Stimulated activated CD8-positive, alpha-beta memory T cell treated with anti-CD3 and anti-CD28 coated beads, Interleukin-12 subunit alpha, Interleukin-12 subunit beta, amount 100 ng/mL, for 1 hour (primary cell): ENCODE measurements around the gene SLC6A3.

ENCODE experiments used
- DNase-seq: peaks from one replicate; pipeline ENCODE4 v3.0.0-alpha.2; 2020; ENCODE audit warnings: low read depth

The SLC6A3 gene

GRCh38 chr5:1347571-1347970, 97.7 kb downstream of the SLC6A3 start:
- no peak for DNase-seq

DNA sequence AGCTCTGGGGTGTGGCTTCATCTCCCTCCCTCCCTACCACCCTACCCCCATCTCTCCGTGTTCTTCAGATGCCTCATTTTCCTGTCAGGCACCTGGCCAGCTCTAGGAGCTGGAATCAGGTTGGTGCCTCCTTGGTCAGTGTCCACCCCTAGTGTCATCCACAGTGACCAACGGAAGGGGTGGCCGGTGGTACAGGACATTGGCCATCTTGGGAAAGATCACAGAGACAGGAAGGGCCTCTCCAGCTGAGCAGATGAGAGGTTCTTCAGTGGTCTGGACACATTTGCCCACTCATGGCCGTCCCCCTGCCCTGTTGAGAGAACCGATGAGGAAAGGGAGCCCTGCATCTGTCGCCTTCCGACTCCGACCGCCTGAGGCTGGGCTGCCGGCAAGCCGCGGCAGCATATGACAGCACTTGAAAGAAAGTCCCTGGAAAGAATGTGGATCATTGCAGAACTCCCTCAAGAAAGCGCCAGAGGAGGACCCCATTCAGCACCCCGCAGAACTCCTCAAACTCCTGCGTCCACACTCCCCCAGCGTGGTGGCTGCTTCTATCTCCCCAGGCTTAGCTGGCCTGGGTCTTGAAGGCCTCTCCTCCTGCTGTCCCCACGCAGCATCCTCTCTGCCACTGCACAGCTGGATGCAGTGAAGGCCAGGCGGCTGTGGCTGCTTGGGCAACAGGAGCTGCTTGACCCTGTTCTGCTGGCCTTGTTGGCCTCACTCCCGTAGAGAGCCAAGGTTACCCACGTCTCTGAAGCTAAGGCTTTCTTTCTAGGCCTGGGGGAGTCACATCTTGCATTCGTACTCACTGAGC, 98.4 kb downstream of the SLC6A3 start:
- DNase-seq, result no peak

DNA sequence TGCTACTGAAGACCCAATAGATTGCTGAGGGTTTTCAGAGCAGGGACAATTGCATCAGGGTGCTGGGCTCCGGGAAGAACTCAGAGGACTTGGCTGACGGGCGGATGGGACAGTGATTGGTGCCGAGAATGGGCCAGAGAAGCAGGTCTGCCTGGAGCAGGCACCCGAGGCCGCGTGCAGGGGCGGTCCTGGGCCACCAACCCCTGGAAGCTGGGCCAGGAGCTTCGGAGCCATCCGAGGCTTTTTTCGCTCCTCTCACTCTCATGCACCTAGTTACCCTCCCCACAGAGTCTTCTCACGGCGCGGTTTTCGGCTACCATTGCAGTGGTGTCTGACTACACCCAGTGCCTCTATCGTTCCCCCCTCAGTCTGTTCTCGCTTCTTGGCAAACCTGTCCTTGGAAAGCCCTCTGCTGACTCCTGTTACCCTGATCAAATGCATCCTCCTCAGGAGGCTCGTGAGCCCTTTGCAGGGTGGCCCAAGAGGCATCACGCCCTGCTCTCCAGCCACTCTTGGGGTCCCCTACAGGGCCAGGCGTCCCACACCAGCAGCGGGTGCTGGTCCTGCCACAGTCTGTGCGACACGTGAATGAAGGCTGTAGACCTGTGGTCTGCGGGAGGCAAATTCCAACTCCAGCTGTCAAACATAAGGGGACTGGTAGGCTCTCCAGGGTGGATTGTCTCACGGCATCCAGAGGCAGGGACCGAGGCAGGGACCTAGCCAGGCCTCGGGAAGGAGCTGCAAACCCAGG, 99.2 kb downstream of the SLC6A3 start:
- no peak for DNase-seq

DNA sequence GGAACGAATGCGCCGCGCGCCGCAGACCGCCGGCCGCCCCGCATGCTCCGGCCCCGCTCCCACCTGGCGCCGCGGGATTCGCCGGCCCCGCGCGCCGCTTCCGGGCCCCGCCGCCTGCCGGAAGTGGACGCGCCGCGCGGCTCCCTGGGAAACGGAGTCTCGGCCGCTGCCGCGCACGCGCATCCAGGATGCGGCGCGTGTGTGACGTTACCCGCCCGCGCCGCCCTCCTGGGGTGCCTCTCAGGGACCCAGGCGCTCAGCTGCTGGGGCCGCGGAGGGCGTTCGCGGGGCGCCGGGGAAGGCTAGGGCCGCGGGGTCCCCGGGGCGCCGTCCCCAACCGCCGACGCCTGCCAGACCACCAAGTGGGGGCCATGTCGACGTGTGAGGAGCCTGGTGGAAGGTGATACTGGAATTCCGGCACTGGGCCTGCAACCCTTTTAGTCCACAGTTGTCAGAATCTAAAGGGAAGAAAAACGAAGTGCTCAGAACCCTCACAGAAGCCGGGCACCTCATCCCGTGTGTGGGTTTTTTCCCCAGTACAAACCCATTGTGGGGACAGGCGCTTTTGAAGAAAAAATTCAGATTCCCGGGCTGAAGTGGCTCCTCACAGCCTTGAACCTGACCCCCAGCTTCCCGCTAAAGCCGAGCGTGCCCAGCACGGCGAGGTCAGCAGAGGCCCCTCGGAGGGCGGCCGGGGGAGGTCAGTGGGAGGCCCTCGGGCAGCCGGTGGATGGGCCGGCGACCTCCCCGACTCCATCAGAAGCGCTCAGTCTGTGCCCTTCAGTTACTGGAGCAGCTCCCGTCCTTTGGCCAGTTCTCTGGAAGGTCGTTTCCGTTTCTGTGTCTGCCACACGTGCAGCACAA, 100.0 kb downstream of the SLC6A3 start, which contains the start of gene CLPTM1L:
Gene CLPTM1L, minus strand, starts transcription at position 125 of the 864 bp plus-strand sequence. CDS start 258 bp downstream, outside the sequence.
- peak; percentile 75 for DNase-seq

GRCh38 chr5:1343931-1344901, 101.0 kb downstream of the SLC6A3 start:
- no peak for DNase-seq

- DNase-seq, result no peak
Measured at GRCh38 chr5:1343315-1343751, 101.9 kb downstream of the SLC6A3 start.
